Testis (tissue), 5 donors: ENCODE measurements around the gene CDK7. TPM values are rescaled to one million over a fixed set of nuclear protein-coding genes. Genes with fewer than 3 reads are reported as not detected.

Experiments used
- DNase-seq: peaks from one replicate; pipeline ENCODE4 v3.0.0-alpha.2; 2019
- H3K27ac ChIP-seq, 2 donors: fragments of 200-600 bp; sonication (generic); one replicate each; pipeline ENCODE4 v1.5.1; 2019
- H3K27me3 ChIP-seq: fragments of 200-600 bp; sonication (generic); one replicate; pipeline ENCODE4 v1.5.1; 2019
- H3K36me3 ChIP-seq: fragments of 200-600 bp; sonication (generic); one replicate; pipeline ENCODE4 v1.5.1; 2017; ENCODE audit warnings: low read depth; ENCODE audit errors: missing control alignments
- H3K4me1 ChIP-seq: fragments of 200-600 bp; sonication (generic); one replicate; pipeline ENCODE4 v1.5.1; 2019
- H3K4me3 ChIP-seq, 2 donors: fragments of 200-600 bp; sonication (generic); one replicate each; pipeline ENCODE4 v1.5.1; 2017 to 2019
- H3K9me3 ChIP-seq: fragments of 200-600 bp; sonication (generic); one replicate; pipeline ENCODE4 v1.5.1; 2017
- POLR2A ChIP-seq: fragments of 450-650 bp; IDR thresholded peaks from one replicate; pipeline ENCODE4 v1.6.1; 2017; ENCODE audit warnings: antibody characterized with exemption, mild to moderate bottlenecking, moderate library complexity
- WGBS, 2 donors: methylation state at CpG; one replicate each; pipeline ENCODE4 v1.1.5; 2018; 5-methylcytosine and 5-hydroxymethylcytosine counted together
- intact Hi-C: fragments of 100-400 bp; cut with DNase I; formaldehyde crosslinking; loops from one replicate; pipeline ENCODE4 v1.15.1; 2023; ENCODE audit warnings: low total_unique reads
- long read RNA-seq, 2 donors: transcript quantifications; one replicate each; lab custom pipeline, GENCODE V29; 2026
- polyA plus RNA-seq: library from polyadenylated mRNA; stranded (reverse); fragments of 350-450 nt; fragmentation: Illumina TruSeq; extraction: RNeasy Lipid Tissue Mini Kit (QIAGEN cat#74804); gene quantifications from one replicate; pipeline ENCODE4 v1.2.3, GENCODE V29; 2014; ENCODE audit warnings: low read depth, low replicate concordance; ENCODE audit not compliant: insufficient read depth
- total RNA-seq, 2 donors: library from RNA; depleted of rRNA; stranded (reverse); fragments of >200 nt; gene quantifications; one replicate each; pipeline ENCODE4 v1.2.3, GENCODE V29; 2016
- TF ChIP-seq, protein P1 (sequence below), 3 experiments: fragments of 450-650 bp in 2 of 3; fragments of 200-600 bp in 1 of 3; sonication (generic) in 1 of 3; IDR thresholded peaks; one replicate each; pipeline ENCODE4 v1.5.1; 2016 to 2019; ENCODE audit warnings: antibody characterized with exemption in 3 of 3, mild to moderate bottlenecking in 2 of 3, moderate library complexity in 1 of 3

The CDK7 gene
- total RNA-seq (10 to 100 TPM; 31.7 to 35.1 TPM), polyA plus RNA-seq (86.0 TPM)
- long read RNA-seq, donor 1, transcript CDK7-201 (12 exons, 1,439 nt): major isoform, 14 of 23 reads
- long read RNA-seq, donor 1, partial matches to known transcripts: 7 of 23 reads
- long read RNA-seq, donor 1, other reads (novel, unspliced or antisense): 0 of 23 reads
- long read RNA-seq, donor 2, transcript CDK7-201 (12 exons, 1,439 nt): major isoform, 6 of 6 reads
- long read RNA-seq, donor 2, partial matches to known transcripts: 0 of 6 reads
- long read RNA-seq, donor 2, other reads (novel, unspliced or antisense): 0 of 6 reads

DNA sequence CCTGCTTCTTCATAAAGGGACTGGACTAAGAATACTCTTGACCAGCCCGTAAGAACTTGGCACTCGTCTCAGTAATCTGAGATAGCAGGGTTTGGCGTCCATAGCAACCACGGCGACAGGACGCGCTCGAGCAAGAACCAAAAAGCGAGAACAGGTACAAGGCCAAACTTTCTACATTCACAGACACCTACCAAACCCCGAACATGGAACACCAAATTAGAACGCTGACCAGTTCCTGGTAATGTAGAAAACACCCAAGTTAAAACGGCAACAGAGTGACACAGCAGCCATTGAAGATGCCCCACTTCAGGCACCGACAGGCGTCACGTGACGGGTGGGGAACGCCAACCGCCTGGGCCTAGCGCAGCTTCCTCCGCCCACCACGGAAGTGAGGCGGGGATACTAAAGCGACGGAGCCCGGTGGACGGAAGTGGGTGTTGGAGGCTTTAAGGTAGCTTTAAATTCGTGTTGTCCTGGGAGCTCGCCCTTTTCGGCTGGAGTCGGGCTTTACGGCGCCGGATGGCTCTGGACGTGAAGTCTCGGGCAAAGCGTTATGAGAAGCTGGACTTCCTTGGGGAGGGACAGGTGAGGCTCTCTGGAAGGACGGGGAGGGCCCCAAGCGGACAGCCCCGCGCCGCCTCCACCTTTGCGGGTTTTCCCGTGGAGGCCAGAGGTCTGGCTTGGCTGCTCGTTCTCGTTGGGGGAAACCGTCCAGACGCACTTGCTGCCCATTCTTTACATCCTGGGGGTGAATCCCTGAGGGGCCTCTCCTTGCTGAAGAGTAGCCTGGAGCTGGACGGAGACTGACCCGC lies at the start of gene CDK7:
TSS of gene CDK7 (plus strand) at position 430 of the 812 bp plus-strand sequence. CDS start at position 520, 90 bp downstream.
- DNase-seq: peak; percentile 97
- Histone ChIP-seq H3K9me3 (no peaks in the 10 kb centered on the region), H3K4me1 (peaks cover 15% of the 10 kb centered on the region), H3K27me3 (no peaks in the 10 kb centered on the region), H3K4me3 (peak within 1 kb of the TSS; percentile 81 to 86), H3K27ac (peak within 1 kb of the TSS; percentile 80 to 82), H3K36me3 (no peaks in the 10 kb centered on the region)
- 1% methylated on average over 38 to 49 of the region's 49 CpGs for WGBS, 2 donors
- TF ChIP-seq, protein P1, sequence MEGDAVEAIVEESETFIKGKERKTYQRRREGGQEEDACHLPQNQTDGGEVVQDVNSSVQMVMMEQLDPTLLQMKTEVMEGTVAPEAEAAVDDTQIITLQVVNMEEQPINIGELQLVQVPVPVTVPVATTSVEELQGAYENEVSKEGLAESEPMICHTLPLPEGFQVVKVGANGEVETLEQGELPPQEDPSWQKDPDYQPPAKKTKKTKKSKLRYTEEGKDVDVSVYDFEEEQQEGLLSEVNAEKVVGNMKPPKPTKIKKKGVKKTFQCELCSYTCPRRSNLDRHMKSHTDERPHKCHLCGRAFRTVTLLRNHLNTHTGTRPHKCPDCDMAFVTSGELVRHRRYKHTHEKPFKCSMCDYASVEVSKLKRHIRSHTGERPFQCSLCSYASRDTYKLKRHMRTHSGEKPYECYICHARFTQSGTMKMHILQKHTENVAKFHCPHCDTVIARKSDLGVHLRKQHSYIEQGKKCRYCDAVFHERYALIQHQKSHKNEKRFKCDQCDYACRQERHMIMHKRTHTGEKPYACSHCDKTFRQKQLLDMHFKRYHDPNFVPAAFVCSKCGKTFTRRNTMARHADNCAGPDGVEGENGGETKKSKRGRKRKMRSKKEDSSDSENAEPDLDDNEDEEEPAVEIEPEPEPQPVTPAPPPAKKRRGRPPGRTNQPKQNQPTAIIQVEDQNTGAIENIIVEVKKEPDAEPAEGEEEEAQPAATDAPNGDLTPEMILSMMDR (IDR thresholded peaks at IDR 0.05): no peak
- no peak for TF ChIP-seq POLR2A
- intact Hi-C loops: no loop called here

DNA sequence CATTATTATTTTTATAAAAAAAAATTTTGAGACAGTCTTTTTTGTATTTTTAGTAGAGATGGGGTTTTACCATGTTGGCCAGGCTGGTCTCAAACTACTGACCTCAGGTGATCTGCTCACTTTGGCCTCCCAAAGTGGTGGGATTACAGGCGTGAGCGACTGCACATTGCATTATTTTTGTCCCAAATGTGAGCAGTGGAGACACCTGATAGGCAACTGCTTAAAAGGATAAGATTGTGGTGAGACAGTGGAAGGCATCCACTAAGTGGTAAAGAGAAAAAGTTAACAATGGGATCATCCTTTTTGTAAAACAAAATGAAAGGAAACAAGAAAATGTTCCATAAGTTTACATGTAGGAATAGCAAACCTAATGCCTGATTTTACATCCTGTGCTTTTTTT lies 47.3 kb upstream of the CDK7 start:
- intact Hi-C loops: no loop called here
- no peaks in the 10 kb centered on the region for H3K9me3 ChIP-seq
- no peak overlapping the region for H3K4me3 ChIP-seq
- 85 to 96% methylated on average over 2 of the region's 2 CpGs for WGBS, 2 donors
- no peaks in the 10 kb centered on the region for H3K36me3 ChIP-seq
- H3K4me1 ChIP-seq: no peaks in the 10 kb centered on the region
- no peak overlapping the region for H3K27ac ChIP-seq
- DNase-seq: no peak
- H3K27me3 ChIP-seq: no peaks in the 10 kb centered on the region
- TF ChIP-seq, protein P1 (IDR thresholded peaks at IDR 0.05): no peak
- no peak for TF ChIP-seq POLR2A

DNA sequence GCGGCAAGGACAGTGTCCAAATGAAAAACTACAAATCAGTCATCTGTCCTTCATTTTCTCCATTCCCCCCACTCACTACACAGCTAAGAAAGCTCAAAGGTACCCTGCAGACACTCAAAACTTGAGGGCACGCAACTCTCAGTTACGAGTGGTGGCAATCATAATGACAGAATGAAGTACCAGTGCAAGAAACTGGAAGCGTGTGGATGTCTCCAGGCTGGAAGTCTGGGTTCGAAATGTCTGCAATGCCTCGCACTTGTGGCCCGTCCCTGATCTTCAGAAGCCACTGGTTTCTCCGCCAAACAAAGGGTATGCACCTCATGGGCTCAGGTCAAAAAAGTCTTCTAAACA lies 45.9 kb upstream of the CDK7 start:
- H3K27me3 ChIP-seq: no peaks in the 10 kb centered on the region
- WGBS, 2 donors: 8 to 13% methylated on average over 7 to 8 of the region's 8 CpGs
- no peaks in the 10 kb centered on the region for H3K36me3 ChIP-seq
- peak overlapping the region; percentile 66 to 71 for H3K4me3 ChIP-seq
- intact Hi-C loops: no loop called here
- no peaks in the 10 kb centered on the region for H3K4me1 ChIP-seq
- peak overlapping the region; percentile 74 to 80 for H3K27ac ChIP-seq
- DNase-seq: no peak
- TF ChIP-seq, protein P1 (IDR thresholded peaks at IDR 0.05): no peak
- no peak for TF ChIP-seq POLR2A
- H3K9me3 ChIP-seq: no peaks in the 10 kb centered on the region

DNA sequence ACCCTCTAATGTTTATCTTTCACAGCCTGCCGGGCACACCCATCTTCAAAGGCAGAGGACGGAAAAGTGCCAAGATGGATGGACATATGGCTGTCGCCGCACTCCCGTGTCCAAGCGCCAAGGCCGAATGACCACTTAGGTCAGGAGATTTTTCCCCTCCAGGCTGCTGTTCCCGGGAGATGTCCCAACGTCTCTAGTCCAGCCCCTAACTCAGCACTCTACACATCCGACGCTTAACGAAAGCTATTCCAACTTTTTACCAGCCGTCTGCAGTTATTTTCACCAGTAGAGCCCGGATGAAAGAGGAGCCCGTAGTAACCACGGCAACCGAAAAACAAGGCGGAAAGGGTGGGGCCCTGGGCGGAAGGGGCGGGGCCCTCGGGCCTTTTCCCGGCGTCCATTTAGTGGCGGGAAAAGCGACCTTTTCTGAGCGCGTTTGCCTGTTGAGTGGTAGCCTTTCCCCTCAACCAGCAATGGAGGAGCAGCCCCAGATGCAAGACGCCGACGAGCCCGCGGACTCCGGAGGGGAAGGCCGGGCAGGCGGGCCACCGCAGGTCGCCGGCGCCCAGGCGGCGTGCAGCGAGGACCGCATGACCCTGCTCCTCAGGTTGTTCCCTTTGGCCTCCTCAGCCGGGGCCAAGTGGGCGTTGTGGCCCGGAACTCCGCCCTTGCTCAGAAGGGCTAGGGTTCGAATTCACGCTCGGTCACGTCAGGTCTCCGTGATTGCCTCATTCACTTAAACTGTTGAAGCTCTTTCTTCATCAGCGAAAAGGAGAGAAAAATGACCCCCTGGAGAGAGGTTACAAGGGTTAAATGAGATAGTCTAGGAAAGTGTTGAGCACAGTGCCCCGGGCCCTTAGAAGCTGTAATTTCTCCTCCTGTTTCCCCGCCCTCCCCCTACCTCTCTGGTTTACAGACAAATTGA lies 45.3 kb upstream of the CDK7 start, which contains the start of gene CENPH:
TSS of gene CENPH (plus strand) at position 422 of the 925 bp plus-strand sequence. CDS start at position 474, 52 bp downstream.
- H3K9me3 ChIP-seq: no peaks in the 10 kb centered on the region
- no peaks in the 10 kb centered on the region for H3K36me3 ChIP-seq
- DNase-seq: peak; percentile 94
- peak within 1 kb of the TSS; percentile 66 to 71 for H3K4me3 ChIP-seq
- intact Hi-C loops: no loop called here
- TF ChIP-seq POLR2A: no peak
- TF ChIP-seq, protein P1 (IDR thresholded peaks at IDR 0.05): no peak
- WGBS, 2 donors: 0% methylated on average over 25 to 53 of the region's 55 CpGs
- H3K27me3 ChIP-seq: no peaks in the 10 kb centered on the region
- H3K27ac ChIP-seq: peak within 1 kb of the TSS; percentile 74 to 80
- H3K4me1 ChIP-seq: no peaks in the 10 kb centered on the region
